Measurements from ENCODE around the gene FBXO15.

The FBXO15 gene

GRCh38 chr18:74108460-74108859 lies 39.2 kb downstream of the FBXO15 start:
- DNase-seq = no peak

GRCh38 chr18:74097803-74098202 lies 49.8 kb downstream of the FBXO15 start:
- DNase-seq = no peak

- DNase-seq = no peak
Measured at GRCh38 chr18:74092922-74093321, 54.7 kb downstream of the FBXO15 start.

GRCh38 chr18:74084184-74084855 lies 63.3 kb downstream of the FBXO15 start:
- no peak for DNase-seq

GRCh38 chr18:74083557-74083952 lies 64.1 kb downstream of the FBXO15 start:
- DNase-seq = no peak

GRCh38 chr18:74082742-74083556 lies 64.7 kb downstream of the FBXO15 start:
- no peak for DNase-seq

- no peak for DNase-seq
Measured at GRCh38 chr18:74081966-74082741, 65.5 kb downstream of the FBXO15 start.

GRCh38 chr18:74078257-74078656 lies 69.4 kb downstream of the FBXO15 start:
- no peak for DNase-seq

- DNase-seq = no peak
Measured at GRCh38 chr18:74074668-74075564, 72.7 kb downstream of the FBXO15 start.

GRCh38 chr18:74073957-74074667 lies 73.5 kb downstream of the FBXO15 start:
- no peak for DNase-seq

GRCh38 chr18:74069178-74070050 lies 78.2 kb downstream of the FBXO15 start:
- no peak for DNase-seq

- no peak for DNase-seq
Measured at GRCh38 chr18:74068296-74068695, 79.3 kb downstream of the FBXO15 start.

GRCh38 chr18:74066018-74066417 lies 81.6 kb downstream of the FBXO15 start:
- DNase-seq = no peak

GRCh38 chr18:74065366-74065765 lies 82.3 kb downstream of the FBXO15 start:
- no peak for DNase-seq

- no peak for DNase-seq
Measured at GRCh38 chr18:74064510-74064909, 83.1 kb downstream of the FBXO15 start.

- DNase-seq = no peak
Measured at GRCh38 chr18:74063557-74063956, 84.1 kb downstream of the FBXO15 start.

GRCh38 chr18:74063023-74063422 lies 84.6 kb downstream of the FBXO15 start:
- DNase-seq = no peak

GRCh38 chr18:74062037-74062436 lies 85.6 kb downstream of the FBXO15 start:
- no peak for DNase-seq

GRCh38 chr18:74060579-74060978 lies 87.1 kb downstream of the FBXO15 start:
- DNase-seq = no peak

GRCh38 chr18:74050807-74051206 lies 96.8 kb downstream of the FBXO15 start:
- no peak for DNase-seq
